ENCODE results near the gene RARRES2. TPM values are rescaled to one million over a fixed set of nuclear protein-coding genes. Genes with fewer than 3 reads are reported as not detected.

The RARRES2 gene
- total and polyA plus RNA-seq, 2 of the 13 experiments (the other 11 are each of a cell fraction or from before 2014, with no cell fraction given): 134 to 172 TPM

DNA sequence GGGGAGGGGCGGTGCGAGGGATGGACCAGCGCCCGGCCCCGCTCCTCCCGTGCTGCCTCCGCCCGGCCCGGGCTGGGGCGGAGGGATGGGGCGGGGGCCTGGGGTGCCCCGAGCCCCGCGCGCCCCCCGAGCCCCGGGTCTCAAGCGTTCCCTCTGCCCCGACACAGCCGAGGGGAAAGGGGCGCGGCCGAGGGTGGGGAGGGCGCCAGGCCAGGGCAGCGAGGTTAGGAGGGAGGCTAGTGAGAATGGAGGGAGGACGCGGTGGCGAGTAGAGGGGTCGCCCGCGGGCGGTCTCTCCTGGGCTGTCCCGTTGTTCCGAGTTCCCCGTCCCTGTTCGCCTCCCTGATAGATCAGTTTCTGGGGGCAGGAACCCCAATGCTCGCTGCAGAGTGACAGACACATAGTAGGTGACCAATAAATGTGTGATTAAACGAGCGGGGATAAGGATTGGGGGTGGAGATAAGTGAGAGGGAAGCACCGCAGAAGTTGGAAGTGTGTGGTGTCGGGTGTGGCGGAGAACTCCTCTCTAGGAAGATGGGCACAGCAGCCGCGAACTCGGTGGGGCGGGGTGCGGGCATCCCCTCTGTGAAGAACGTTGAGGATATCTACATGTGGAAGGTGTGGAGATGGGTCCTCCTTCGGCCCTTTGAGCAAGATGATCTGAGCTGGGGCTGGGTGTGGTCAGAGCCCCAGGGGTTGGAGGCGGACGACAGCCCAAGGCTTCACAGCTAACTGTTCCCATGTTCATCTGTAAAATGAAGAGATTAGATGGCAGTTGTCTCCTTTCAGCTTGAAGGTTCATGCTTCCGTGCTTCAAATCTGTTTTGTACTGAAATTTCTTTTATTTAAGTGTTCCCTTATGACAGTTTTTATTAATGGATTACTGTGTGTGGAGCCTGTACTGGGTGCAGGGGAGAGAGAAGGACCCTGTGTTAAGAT is 38.3 kb upstream of the RARRES2 start:
- peaks cover 42% of the 10 kb centered on the region for H3K79me2 ChIP-seq (ENCODE audit: insufficient read depth, low read length)
- H3K9me3 ChIP-seq (ENCODE audit: low read length): no peaks in the 10 kb centered on the region
- DNase-seq (ENCODE audit: low spot score) (no peak), FAIRE-seq (no peak), ATAC-seq (peak; percentile 2)
- no peaks in the 10 kb centered on the region for H3K27me3 ChIP-seq (ENCODE audit: control insufficient read depth in 1 of 2, insufficient read depth in 2 of 2, low read length in 2 of 2)
- no peak overlapping the region for H2AFZ ChIP-seq (ENCODE audit: low read length)
- intact Hi-C loops (cut with micrococcal nuclease; ENCODE audit: unreplicated experiment) (no loop called here), in situ Hi-C loops (cut with HindIII; ENCODE audit: extremely low pct_ligation_motif_present, low pct_unique_long_range_greater_than_20kb) (no loop called here)
- H3K27ac ChIP-seq (ENCODE audit: extremely low read length, insufficient read depth, low read length): peak overlapping the region; percentile 97
- ChIA-PET POLR2A (interaction anchor here (0.8 to 4.7 kb wide), 6 partner anchors 9 to 26 kb away, joined by 3 to 107 read pairs (median 5); partner anchors contain the start of gene REPIN1), CTCF (ENCODE audit: low intra/inter-chr PET ratio, low total read pairs) (interaction anchor here (2.3 kb wide), 1 partner anchor 9 kb away, joined by 8 read pairs; no protein-coding TSS in a partner anchor)
- 4% methylated on average over 30 of the region's 52 CpGs for WGBS (ENCODE audit: low lambda C conversion rate)
- peaks cover 84% of the 10 kb centered on the region for H3K4me1 ChIP-seq (ENCODE audit: insufficient read depth, low read length)
- no peaks in the 10 kb centered on the region for H3K36me3 ChIP-seq (replicated peaks in 1 of 2; ENCODE audit: control insufficient read depth in 1 of 2, insufficient read depth in 2 of 2, low read length in 2 of 2)
- peak overlapping the region; percentile 90 for H3K4me2 ChIP-seq (ENCODE audit: low read depth, low read length)
- peak overlapping the region; percentile 88 for H3K9ac ChIP-seq (ENCODE audit: insufficient read depth, low read depth, low read length)
- BruUV-seq (replicated peaks): TSS peak; percentile 26
- peaks cover 3% of the 10 kb centered on the region; the same call in 1 of the 2 replicates for H4K20me1 ChIP-seq (ENCODE audit: insufficient read depth, low read length)
- H3K4me3 ChIP-seq (replicated peaks in 1 of 3; ENCODE audit: insufficient read depth in 1 of 3, low read depth in 2 of 3, low read length in 3 of 3): peak overlapping the region; percentile 84 to 92 (median 92)
- TF ChIP-seq EEA1 (CRISPR knock-in tag; IDR thresholded peaks at IDR 0.05; ENCODE audit: borderline replicate concordance): peak; percentile 30; the same call in 1 of the 2 replicates
- 0 out of 2 replicates have a peak, but pooled peaks have one; percentile 1 for TF ChIP-seq SALL1 (CRISPR knock-in tag; IDR thresholded peaks at IDR 0.05)
- TF ChIP-seq ZNF878 (CRISPR knock-in tag; IDR thresholded peaks at IDR 0.05): no peak
- no peak for TF ChIP-seq ATF6 (CRISPR knock-in tag; conservative IDR thresholded peaks at IDR 0.05)
- TF ChIP-seq ZNF350 (CRISPR knock-in tag; IDR thresholded peaks at IDR 0.05; ENCODE audit: borderline replicate concordance, low read depth): peak; percentile 45; the same call in 1 of the 2 replicates
- no peak for TF ChIP-seq IKZF5 (CRISPR knock-in tag; IDR thresholded peaks at IDR 0.05)
- TF ChIP-seq, protein P1, sequence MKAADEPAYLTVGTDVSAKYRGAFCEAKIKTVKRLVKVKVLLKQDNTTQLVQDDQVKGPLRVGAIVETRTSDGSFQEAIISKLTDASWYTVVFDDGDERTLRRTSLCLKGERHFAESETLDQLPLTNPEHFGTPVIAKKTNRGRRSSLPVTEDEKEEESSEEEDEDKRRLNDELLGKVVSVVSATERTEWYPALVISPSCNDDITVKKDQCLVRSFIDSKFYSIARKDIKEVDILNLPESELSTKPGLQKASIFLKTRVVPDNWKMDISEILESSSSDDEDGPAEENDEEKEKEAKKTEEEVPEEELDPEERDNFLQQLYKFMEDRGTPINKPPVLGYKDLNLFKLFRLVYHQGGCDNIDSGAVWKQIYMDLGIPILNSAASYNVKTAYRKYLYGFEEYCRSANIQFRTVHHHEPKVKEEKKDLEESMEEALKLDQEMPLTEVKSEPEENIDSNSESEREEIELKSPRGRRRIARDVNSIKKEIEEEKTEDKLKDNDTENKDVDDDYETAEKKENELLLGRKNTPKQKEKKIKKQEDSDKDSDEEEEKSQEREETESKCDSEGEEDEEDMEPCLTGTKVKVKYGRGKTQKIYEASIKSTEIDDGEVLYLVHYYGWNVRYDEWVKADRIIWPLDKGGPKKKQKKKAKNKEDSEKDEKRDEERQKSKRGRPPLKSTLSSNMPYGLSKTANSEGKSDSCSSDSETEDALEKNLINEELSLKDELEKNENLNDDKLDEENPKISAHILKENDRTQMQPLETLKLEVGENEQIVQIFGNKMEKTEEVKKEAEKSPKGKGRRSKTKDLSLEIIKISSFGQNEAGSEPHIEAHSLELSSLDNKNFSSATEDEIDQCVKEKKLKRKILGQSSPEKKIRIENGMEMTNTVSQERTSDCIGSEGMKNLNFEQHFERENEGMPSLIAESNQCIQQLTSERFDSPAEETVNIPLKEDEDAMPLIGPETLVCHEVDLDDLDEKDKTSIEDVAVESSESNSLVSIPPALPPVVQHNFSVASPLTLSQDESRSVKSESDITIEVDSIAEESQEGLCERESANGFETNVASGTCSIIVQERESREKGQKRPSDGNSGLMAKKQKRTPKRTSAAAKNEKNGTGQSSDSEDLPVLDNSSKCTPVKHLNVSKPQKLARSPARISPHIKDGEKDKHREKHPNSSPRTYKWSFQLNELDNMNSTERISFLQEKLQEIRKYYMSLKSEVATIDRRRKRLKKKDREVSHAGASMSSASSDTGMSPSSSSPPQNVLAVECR (CRISPR knock-in tag; IDR thresholded peaks at IDR 0.05; ENCODE audit: borderline replicate concordance): peak; percentile 40; the same call in 1 of the 2 replicates
- TF ChIP-seq POLR2A (IDR thresholded peaks at IDR 0.05; ENCODE audit: insufficient read depth in 1 of 2, low read depth in 2 of 2, low read length in 2 of 2): peak in 1 of 2 experiments; percentile 27; a peak in 1 of 4 replicates
- peak; percentile 19 for TF ChIP-seq RBM22 (optimal IDR thresholded peaks at IDR 0.05; ENCODE audit: low read length)
- no peak for TF ChIP-seq ZNF724P (CRISPR knock-in tag; IDR thresholded peaks at IDR 0.05; ENCODE audit: borderline replicate concordance)
- TF ChIP-seq, protein P2, sequence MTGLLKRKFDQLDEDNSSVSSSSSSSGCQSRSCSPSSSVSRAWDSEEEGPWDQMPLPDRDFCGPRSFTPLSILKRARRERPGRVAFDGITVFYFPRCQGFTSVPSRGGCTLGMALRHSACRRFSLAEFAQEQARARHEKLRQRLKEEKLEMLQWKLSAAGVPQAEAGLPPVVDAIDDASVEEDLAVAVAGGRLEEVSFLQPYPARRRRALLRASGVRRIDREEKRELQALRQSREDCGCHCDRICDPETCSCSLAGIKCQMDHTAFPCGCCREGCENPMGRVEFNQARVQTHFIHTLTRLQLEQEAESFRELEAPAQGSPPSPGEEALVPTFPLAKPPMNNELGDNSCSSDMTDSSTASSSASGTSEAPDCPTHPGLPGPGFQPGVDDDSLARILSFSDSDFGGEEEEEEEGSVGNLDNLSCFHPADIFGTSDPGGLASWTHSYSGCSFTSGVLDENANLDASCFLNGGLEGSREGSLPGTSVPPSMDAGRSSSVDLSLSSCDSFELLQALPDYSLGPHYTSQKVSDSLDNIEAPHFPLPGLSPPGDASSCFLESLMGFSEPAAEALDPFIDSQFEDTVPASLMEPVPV (CRISPR knock-in tag; IDR thresholded peaks at IDR 0.05): peak; percentile 45; the same call in 1 of the 2 replicates
- no peak for TF ChIP-seq ZNF780A (CRISPR knock-in tag; IDR thresholded peaks at IDR 0.05)

All from HepG2 (cell line).